ENCODE data around the gene RBM39. TPM values are rescaled to one million over a fixed set of nuclear protein-coding genes. Genes with fewer than 3 reads are reported as not detected.
"Not testable (repeated sequence)": the region's sequence is repeated elsewhere in the genome, so short reads cannot be mapped to it uniquely, and the experiment has no call there.

RBM39 gene
- 288 TPM for total RNA-seq

GRCh38 chr20:35741892-35742740 lies at the start of gene RBM39:
TSS of gene RBM39 (minus strand) at chr20:35742260. CDS start at chr20:35740874, 1,386 bp downstream.
- DNase-seq (ENCODE audit: low spot score) = peak; percentile 100

- DNase-seq (ENCODE audit: low spot score) = no peak
Measured at GRCh38 chr20:35791821-35792220, 49.8 kb upstream of the RBM39 start.

DNA sequence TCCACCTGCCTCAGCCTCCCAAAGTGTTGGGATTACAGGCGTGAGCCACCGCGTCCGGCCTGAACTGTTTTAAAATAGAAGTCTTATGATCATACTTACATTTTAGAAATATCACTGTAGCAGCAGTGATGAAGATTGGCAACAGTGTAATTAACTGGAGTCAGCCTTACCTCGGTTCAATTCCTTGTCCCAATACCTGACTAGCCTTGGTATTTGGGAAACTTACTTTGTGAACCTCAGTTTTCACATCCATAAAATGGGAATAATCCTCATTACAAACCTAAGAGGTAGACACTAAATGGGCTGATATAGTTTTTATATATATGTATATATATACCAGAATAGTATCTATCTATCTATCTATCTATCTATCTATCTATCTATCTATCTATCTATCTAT lies 49.0 kb upstream of the RBM39 start:
- no peak for DNase-seq (ENCODE audit: low spot score)

DNA sequence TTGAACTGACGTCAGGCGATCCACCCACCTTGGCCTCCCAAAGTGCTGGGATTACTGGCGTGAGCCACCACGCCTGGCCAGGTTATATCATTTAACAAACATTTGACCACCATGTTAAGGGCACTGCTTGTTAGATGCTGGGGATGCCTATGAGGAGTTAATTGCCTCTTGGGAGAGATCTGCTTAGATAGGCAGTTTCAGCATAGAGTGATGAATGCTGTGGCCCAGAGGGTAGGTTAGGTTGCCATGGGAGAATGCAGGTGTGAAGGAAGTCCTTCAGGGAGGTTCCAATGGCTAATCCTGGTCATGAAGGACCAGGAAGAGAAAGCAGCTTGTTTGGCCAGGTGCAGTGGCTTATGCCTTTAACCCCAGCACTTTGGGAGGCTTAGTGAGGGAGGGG lies 46.7 kb upstream of the RBM39 start:
- DNase-seq (ENCODE audit: low spot score) = no peak

DNA sequence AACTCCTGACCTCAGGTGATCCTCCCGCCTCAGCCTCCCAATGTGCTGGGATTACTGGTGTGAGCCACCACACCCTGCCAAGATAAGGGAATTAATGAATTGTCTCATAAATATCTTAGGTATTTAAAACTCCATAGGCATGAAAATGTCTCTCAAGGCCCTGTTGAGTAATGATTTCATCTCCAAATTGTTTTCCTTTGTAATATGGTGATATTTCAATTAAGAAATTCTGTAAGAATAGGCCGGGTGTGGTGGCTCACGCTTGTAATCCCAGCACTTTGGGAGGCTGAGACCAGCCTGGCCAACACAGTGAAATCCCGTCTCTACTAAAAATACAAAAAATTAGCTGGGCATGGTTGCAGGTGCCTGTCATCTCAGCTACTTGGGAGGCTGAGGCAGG lies 43.5 kb upstream of the RBM39 start:
- not testable (repeated sequence) for DNase-seq (ENCODE audit: low spot score)

DNA sequence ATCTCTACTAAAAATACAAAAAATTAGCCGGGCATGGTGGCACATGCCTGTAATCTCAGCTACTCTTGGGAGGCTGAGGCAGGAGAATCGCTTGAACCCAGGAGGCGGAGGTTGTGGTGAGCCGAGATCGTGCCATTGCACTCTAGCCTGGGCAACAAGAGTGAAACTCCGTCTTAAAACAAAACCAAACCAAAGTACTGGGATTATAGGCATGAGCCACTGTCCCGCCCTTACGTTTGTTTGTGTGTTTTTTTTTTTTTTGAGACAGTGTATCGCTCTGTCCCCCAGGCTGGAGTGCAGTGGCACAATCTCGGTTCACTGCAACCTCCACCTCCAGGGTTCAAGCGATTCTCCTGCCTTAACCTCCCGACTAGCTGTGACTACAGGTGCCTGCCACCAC lies 41.8 kb upstream of the RBM39 start:
- not testable (repeated sequence) for DNase-seq (ENCODE audit: low spot score)

GRCh38 chr20:35776513-35777101 lies 34.5 kb upstream of the RBM39 start:
- DNase-seq (ENCODE audit: low spot score) = peak; percentile 44

DNA sequence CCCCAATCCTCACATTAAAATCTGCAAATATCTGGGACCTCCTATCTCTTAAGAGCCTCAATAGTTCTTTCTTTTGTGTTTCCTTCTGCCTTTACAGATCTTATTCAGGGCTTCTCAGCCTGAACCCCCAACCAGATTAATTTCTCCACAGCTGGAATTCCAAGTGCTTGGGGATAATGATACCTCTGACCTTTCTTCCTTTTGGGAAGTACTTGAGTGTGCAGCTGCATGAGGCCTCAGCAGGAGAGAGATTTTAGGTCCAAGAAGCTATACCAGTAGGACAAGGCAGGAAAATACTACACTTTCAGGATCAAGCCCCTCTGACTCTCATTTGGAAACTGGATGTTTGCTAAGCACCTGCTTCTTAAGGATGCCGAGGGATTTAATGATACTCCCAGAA lies 32.3 kb upstream of the RBM39 start:
- no peak for DNase-seq (ENCODE audit: low spot score)

- peak; percentile 24 for DNase-seq (ENCODE audit: low spot score)
Measured at GRCh38 chr20:35773154-35773751, 31.2 kb upstream of the RBM39 start.

GRCh38 chr20:35772563-35773058 lies 30.6 kb upstream of the RBM39 start:
- no peak for DNase-seq (ENCODE audit: low spot score)

DNA sequence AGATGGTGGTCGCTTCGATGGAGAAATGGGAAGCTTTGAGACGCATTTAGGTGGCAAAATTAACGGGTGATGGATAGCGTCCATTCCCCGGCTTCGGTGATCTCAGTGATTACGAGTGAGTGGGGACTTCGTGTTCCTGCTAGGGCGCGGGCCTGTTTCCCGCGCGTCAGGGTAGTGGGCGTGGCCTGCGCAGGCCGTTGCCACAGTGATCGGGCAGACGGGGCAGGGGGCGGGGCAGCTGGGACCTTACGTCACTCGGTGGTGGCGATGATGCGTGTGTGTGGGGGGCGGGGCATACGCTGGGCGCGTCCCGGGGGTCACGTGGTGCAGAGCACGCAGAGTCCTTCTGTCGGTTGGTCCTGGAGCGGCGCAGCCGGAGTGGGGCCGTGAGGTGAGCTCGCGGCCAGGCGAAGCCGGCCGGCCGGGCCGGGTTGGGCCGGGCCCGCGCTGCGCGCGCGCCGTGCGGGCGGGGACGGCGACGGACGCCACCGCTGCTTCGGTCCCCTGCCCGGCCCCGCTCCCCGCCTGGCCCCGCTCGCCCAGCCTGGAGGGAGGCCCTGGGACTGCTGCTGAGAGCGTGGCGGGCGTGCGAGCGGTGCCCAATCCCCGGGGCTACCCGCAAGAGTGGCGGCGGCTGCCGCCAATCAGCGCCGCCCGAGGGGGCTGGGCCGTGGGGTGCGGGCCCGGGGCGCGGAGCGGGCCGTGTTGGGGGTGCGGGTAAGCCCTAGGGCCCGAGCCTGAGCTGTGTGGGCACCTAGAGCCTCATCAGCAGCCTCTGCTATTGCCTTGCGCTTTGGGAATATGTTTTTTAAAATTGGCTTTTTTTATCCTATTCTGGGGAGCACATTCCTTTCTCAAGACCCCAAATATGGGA lies 29.9 kb upstream of the RBM39 start, which contains the start of gene PHF20:
Gene PHF20 (plus strand): TSS at position 327 of the 874 bp plus-strand sequence. CDS start 29,508 bp downstream, outside the sequence.
- peak; percentile 99 for DNase-seq (ENCODE audit: low spot score)

DNA sequence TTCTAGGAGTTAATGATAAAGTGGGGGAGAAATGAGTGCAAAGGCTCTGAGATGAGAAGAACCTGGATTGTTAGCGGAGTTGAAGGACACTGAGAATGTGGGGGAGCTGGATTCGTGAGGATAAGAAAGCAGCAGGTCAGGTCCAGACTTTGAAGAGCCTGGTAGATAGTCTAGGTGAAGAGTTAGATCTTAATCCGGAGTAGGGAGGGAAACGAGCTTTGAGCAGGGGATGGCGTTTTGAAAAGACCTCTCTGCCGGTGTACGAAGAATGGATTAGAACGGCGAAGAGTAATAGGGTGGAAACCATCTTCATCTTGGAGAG lies 29.3 kb upstream of the RBM39 start:
- DNase-seq (ENCODE audit: low spot score) = no peak

DNA sequence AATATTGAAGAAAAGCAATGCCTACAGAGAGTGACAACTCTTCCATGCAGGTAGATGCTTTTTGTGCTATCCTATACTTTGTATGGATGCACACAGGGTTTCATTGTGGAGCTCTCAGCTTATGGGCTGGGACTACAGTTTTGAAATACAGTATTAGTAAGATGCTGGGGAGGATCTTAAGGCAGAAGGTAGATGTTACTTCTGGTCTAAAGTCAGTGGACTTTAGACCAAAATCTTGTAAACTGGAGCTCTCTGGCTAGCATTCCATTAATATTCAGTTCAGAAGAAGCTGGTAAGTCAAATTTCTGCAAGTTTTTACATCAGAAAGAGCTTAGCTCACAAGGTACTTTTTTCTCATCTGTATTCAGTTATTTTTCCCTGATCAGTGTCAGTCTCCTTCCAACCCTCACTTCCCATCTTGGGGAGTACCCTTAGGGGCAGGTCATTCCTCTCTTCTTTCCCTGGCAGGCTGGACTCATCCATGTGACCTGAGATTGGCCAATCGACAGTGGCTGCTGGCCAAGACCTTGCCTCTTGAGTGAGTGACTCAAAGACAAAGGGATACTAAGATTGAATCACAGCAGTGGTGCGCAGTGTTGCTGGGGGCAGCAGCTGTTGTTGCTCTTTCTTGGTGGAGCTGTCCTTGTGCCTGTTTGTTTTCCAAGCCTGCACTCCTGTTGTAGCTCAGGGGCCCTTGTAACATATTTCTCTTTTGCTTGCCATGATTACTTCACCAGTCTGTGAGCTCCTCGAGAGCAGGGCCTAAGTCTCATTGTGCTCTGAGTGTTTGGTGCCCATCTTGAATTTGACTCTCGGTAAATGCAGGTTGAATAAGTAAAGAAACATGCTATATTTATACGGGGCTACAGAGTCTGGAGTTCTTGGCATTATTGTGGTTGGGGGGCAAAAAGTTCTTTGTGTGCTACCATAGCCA lies 26.9 kb upstream of the RBM39 start:
- DNase-seq (ENCODE audit: low spot score) = peak; percentile 90

DNA sequence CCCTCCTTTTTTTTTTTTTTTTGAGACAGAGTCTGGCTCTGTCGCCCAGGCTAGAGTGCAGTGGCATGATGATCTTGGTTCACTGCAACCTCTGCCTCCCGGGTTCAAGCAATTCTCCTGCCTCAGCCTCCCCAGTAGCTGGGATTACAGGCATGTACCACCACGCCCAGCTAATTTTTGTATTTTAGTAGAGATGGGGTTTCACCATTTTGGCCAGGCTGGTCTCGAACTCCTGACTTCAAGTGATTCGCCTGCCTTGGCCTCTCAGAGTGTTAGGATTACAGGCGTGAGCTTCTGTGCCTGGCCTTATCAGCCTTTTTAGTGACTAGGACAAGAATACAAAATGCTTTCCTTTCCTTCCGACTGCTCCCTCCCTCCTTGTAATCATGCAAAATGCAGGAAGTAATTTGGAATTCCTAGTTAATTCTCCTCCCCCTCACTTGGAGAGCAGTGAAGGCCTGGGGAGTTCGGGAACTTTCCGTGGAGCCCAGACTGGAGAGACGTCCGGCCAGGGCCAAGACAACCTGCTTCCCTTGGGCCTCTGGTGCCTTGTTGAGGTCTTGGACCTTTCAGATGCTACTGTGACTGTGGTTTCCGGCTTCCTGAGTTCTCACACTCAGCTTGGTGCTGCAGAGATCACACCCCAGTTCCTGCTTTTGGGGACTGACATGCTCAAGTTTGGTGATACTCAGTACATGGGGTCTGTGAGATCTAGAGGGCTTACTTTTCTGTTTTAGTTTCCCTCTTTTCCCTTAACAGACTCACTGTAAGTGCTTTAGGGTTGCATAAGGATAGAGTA lies 25.8 kb upstream of the RBM39 start:
- DNase-seq (ENCODE audit: low spot score) = peak; percentile 66

- DNase-seq (ENCODE audit: low spot score) = no peak
Measured at GRCh38 chr20:35766843-35767242, 24.8 kb upstream of the RBM39 start.

GRCh38 chr20:35764936-35765335 lies 22.9 kb upstream of the RBM39 start:
- DNase-seq (ENCODE audit: low spot score) = not testable (repeated sequence)

GRCh38 chr20:35762461-35762860 lies 20.4 kb upstream of the RBM39 start:
- no peak for DNase-seq (ENCODE audit: low spot score)

DNA sequence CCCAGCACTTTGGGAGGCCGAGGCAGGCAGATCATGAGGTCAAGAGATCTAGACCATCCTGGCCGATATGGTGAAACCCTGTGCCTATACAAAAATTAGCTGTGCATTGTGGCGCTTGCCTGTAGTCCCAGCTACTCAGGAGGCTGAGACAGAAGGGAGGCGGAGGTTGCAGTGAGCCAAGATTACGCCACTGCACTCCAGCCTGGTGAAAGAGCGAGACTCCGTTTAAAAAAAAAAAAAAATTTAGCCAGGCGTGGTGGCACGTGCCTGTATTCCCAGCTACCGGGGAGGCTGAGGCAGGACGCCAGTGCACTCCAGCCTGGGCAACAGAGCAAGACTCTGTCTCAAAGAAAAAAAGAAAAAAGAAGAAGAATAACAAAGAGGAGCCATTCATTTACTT lies 19.5 kb upstream of the RBM39 start:
- DNase-seq (ENCODE audit: low spot score) = not testable (repeated sequence)

DNA sequence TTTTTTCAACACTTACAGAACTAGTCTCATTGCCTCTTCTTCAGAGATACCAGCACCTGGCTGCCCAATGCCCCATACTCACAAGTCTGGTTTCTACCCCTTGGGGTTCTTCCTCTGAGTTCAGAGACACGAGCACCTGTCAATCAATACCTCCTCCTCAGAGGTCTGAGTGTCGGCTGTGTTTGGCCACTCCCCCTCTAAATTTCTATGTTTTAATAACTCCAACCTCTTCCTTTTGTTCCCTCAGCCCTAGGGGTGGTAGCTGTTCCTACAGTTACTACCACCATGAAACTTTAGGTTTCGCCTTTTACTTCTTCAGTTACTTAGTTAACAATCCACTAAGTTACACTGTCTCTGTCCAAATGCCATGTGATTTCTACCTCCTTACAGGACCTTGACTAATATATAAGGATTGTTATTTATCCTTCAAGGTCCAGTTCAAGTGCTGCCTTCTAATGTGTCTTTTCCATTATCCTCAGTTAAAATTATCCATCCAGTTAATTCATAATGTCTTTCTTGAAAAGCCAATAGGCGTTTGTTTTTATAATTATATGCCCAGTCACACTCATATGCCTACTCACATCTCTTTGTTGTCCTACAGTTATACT lies 15.1 kb upstream of the RBM39 start:
- DNase-seq (ENCODE audit: low spot score) = no peak

Measured in mucosa of gallbladder (tissue), 1 donor.